Fibroblast of lung (primary cell): Measurements from ENCODE around the gene KLHL2. TPM values are rescaled to one million over a fixed set of nuclear protein-coding genes. Genes with fewer than 3 reads are reported as not detected.
"Not testable (repeated sequence)": the region's sequence is repeated elsewhere in the genome, so short reads cannot be mapped to it uniquely, and the experiment has no call there.

ENCODE experiments used
- DNase-seq, 2 donors: peaks; one replicate each; pipeline versions ENCODE4 v3.0.0 to v3.0.0-alpha.2; 2010; ENCODE audit warnings: low read depth in 2 of 2
- H2AFZ ChIP-seq: 2 replicates; pipeline ENCODE4 v1.5.1; 2012; ENCODE audit warnings: low read length, control low read depth, inconsistent platforms
- H3K27ac ChIP-seq: 2 replicates; pipeline ENCODE4 v1.5.1; 2011; ENCODE audit warnings: low read length, control low read depth; ENCODE audit not compliant: insufficient read depth
- H3K27me3 ChIP-seq: 2 replicates; pipeline ENCODE4 v1.5.1; 2011; ENCODE audit warnings: mild to moderate bottlenecking, low read length; ENCODE audit not compliant: control insufficient read depth, insufficient read depth
- H3K36me3 ChIP-seq: 2 replicates; pipeline ENCODE4 v1.5.1; 2011; ENCODE audit warnings: low read length; ENCODE audit not compliant: control insufficient read depth, insufficient read depth
- H3K4me1 ChIP-seq: 2 replicates; pipeline ENCODE4 v1.5.1; 2011; ENCODE audit warnings: low read length; ENCODE audit not compliant: control insufficient read depth, insufficient read depth; ENCODE audit errors: extremely low read depth
- H3K4me2 ChIP-seq: 2 replicates; pipeline ENCODE4 v1.5.1; 2011; ENCODE audit warnings: low read length, control low read depth; ENCODE audit not compliant: insufficient read depth; ENCODE audit errors: extremely low read depth
- H3K4me3 ChIP-seq, 4 experiments: fragments of 200-600 bp in 1 of 4; sonication (generic) in 1 of 4; replicated peaks in 1 of 4; 2 replicates each; pipeline ENCODE4 v1.5.1; 2011 to 2016; ENCODE audit warnings: low read length in 4 of 4, low read depth in 3 of 4, mild to moderate bottlenecking in 3 of 4, control low read depth in 2 of 4, inconsistent platforms in 1 of 4, mixed read lengths in 1 of 4; ENCODE audit not compliant: insufficient read depth in 1 of 4; ENCODE audit errors: control extremely low read depth in 1 of 4
- H3K79me2 ChIP-seq: 2 replicates; pipeline ENCODE4 v1.5.1; 2012; ENCODE audit warnings: mild to moderate bottlenecking, low read length, inconsistent platforms; ENCODE audit not compliant: control insufficient read depth, insufficient read depth
- H3K9ac ChIP-seq: 2 replicates; pipeline ENCODE4 v1.5.1; 2011; ENCODE audit warnings: mild to moderate bottlenecking, low read length, control low read depth; ENCODE audit not compliant: insufficient read depth
- H3K9me3 ChIP-seq: 2 replicates; pipeline ENCODE4 v1.5.1; 2012; ENCODE audit warnings: low read depth, low read length; ENCODE audit not compliant: control insufficient read depth, insufficient read depth
- H4K20me1 ChIP-seq: 2 replicates; pipeline ENCODE4 v1.5.1; 2011; ENCODE audit warnings: low read length; ENCODE audit not compliant: control insufficient read depth, insufficient read depth; ENCODE audit errors: extremely low read depth
- CTCF ChIP-seq, 2 donors: IDR thresholded peaks in 1 of 2; conservative IDR thresholded peaks in 1 of 2; 1 replicate in 1 of 2; 2 replicates in 1 of 2; pipeline ENCODE4 v1.5.1; 2011 to 2012; ENCODE audit warnings: low read length in 2 of 2, control low read depth in 1 of 2, inconsistent platforms in 1 of 2, low read depth in 1 of 2, mild to moderate bottlenecking in 1 of 2
- EZH2 ChIP-seq: IDR thresholded peaks from 2 replicates; pipeline ENCODE4 v1.5.1; 2012; ENCODE audit warnings: low read length, control low read depth, mild to moderate bottlenecking; ENCODE audit errors: missing control alignments
- polyA plus RNA-seq, 2 donors: library from polyadenylated mRNA; depleted of rRNA in 1 of 2; stranded (reverse) in 1 of 2; unstranded in 1 of 2; fragments of >200 nt; gene quantifications; 2 replicates each; pipeline ENCODE4 v1.2.1, GENCODE V29; 2011 to 2012; ENCODE audit warnings: missing spikeins in 1 of 2
- total RNA-seq: library from RNA; depleted of rRNA; stranded (reverse); fragments of >200 nt; gene quantifications from 2 replicates; pipeline ENCODE4 v1.2.1, GENCODE V29; 2014

KLHL2 gene
- total and polyA plus RNA-seq, 2 donors (not counting 1 experiment from before 2014, with no cell fraction given): 14.5 to 26.1 TPM

- not testable (repeated sequence) for H3K4me3 ChIP-seq, H3K36me3 ChIP-seq, H2AFZ ChIP-seq, H4K20me1 ChIP-seq, H3K27me3 ChIP-seq, DNase-seq, H3K4me1 ChIP-seq, H3K79me2 ChIP-seq, H3K9me3 ChIP-seq, H3K27ac ChIP-seq, H3K4me2 ChIP-seq, H3K9ac ChIP-seq
Observed at GRCh38 chr4:165286619-165287340, 79.4 kb downstream of the KLHL2 start.

DNA sequence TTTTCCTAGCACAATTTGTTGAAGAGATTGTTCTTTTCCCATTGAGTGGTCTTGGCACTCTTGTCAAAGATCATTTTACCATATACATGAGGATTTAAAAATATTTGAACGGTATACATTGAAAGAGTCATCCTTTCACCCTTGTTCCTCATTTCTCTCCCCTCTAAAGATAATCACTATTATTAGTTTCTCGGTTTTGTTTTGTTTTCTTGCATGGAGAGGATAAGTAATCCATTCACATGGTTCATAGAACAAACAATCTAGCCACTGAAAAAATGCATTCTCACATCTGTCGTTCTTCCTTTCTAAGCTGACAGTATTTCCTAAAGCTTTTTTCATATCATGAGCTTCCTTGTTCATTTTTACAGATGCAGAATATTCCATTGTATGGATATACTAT is 80.9 kb downstream of the KLHL2 start:
- no peaks in the 10 kb centered on the region for H3K27me3 ChIP-seq
- DNase-seq: no peak
- no peak overlapping the region for H2AFZ ChIP-seq
- H3K4me2 ChIP-seq: peak overlapping the region; percentile 30
- no peaks in the 10 kb centered on the region for H3K9me3 ChIP-seq
- no peaks in the 10 kb centered on the region for H4K20me1 ChIP-seq
- H3K79me2 ChIP-seq: no peaks in the 10 kb centered on the region
- no peak overlapping the region for H3K9ac ChIP-seq
- TF ChIP-seq CTCF (conservative IDR thresholded peaks at IDR 0.05 in 1 of 2, IDR thresholded peaks at IDR 0.05 in 1 of 2; ENCODE audit: low read depth in 1 of 2, low read length in 2 of 2) (no peak), EZH2 (no peak)
- no peak overlapping the region for H3K4me3 ChIP-seq
- no peaks in the 10 kb centered on the region for H3K36me3 ChIP-seq
- H3K4me1 ChIP-seq: no peaks in the 10 kb centered on the region
- H3K27ac ChIP-seq: no peak overlapping the region

GRCh38 chr4:165288639-165289422 is 81.5 kb downstream of the KLHL2 start:
- Histone ChIP-seq H3K9ac (no peak overlapping the region), H3K36me3 (no peaks in the 10 kb centered on the region), H3K4me1 (no peaks in the 10 kb centered on the region), H3K4me3 (no peak overlapping the region), H3K79me2 (no peaks in the 10 kb centered on the region), H3K9me3 (no peaks in the 10 kb centered on the region), H3K27ac (no peak overlapping the region), H3K4me2 (peak overlapping the region; percentile 30), H4K20me1 (no peaks in the 10 kb centered on the region), H3K27me3 (no peaks in the 10 kb centered on the region), H2AFZ (no peak overlapping the region)
- no peak for TF ChIP-seq EZH2
- TF ChIP-seq CTCF (conservative IDR thresholded peaks at IDR 0.05 in 1 of 2, IDR thresholded peaks at IDR 0.05 in 1 of 2; ENCODE audit: low read depth in 1 of 2, low read length in 2 of 2): no peak
- DNase-seq: peak; percentile 62 to 85
